Hepatocyte (in vitro differentiated cells): ENCODE measurements around the gene CENPB.
A peak's percentile ranks its signal among the peaks of the same experiment; 100 is the strongest.

Source experiments
- CTCF ChIP-seq: fragments of 200-600 bp; sonication (generic); IDR thresholded peaks from 2 replicates; pipeline ENCODE4 v1.5.1; 2016; ENCODE audit warnings: antibody characterized with exemption, mild to moderate bottlenecking; ENCODE audit not compliant: poor library complexity
- EZH2 ChIP-seq: fragments of 200-600 bp; sonication (generic); IDR thresholded peaks from 2 replicates; pipeline ENCODE4 v1.6.1; 2016; ENCODE audit warnings: antibody characterized with exemption, mild to moderate bottlenecking, borderline replicate concordance
- EZH2phosphoT487 ChIP-seq: fragments of 200-600 bp; sonication (generic); IDR thresholded peaks from one replicate; pipeline ENCODE4 v1.6.1; 2018; ENCODE audit warnings: antibody characterized with exemption, mild to moderate bottlenecking, low read depth, moderate library complexity; ENCODE audit not compliant: unreplicated experiment, severe bottlenecking

- peak; percentile 69 for TF ChIP-seq CTCF
- no peak for TF ChIP-seq EZH2
- no peak for TF ChIP-seq EZH2phosphoT487
Observed at GRCh38 chr20:3749689-3750531, 36.6 kb downstream of the CENPB start.
